ENCODE data around the gene RABEP2.

- no peak for TF ChIP-seq NRF1 (conservative IDR thresholded peaks at IDR 0.05 in 1 of 2, IDR thresholded peaks at IDR 0.05 in 1 of 2)
- TF ChIP-seq ZNF644 (tag; IDR thresholded peaks at IDR 0.05; ENCODE audit: low read depth), result no peak
- TF ChIP-seq ELF1 (tag; IDR thresholded peaks at IDR 0.05), result no peak
- no peak for TF ChIP-seq GATAD2B (IDR thresholded peaks at IDR 0.05; ENCODE audit: borderline replicate concordance)
Observed at GRCh38 chr16:28964496-28964895, 39.5 kb upstream of the RABEP2 start.
